ENCODE data around the gene IMMP2L.
"Not testable (repeated sequence)": the region's sequence is repeated elsewhere in the genome, so short reads cannot be mapped to it uniquely, and the experiment has no call there.

The IMMP2L gene

DNA sequence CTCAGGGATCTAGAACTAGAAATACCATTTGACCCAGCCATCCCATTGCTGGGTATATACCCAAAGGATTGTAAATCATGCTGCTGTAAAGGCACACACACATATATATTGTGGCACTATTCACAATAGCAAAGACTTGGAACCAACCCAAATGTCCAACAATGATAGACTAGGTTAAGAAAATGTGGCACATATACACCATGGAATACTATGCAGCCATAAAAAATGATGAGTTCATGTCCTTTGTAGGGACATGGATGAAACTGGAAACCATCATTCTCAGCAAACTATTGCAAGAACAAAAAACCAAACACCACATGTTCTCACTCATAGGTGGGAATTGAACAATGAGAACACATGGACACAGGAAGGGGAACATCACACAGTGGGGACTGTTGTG is 56.9 kb downstream of the IMMP2L start:
- not testable (repeated sequence) for DNase-seq

DNA sequence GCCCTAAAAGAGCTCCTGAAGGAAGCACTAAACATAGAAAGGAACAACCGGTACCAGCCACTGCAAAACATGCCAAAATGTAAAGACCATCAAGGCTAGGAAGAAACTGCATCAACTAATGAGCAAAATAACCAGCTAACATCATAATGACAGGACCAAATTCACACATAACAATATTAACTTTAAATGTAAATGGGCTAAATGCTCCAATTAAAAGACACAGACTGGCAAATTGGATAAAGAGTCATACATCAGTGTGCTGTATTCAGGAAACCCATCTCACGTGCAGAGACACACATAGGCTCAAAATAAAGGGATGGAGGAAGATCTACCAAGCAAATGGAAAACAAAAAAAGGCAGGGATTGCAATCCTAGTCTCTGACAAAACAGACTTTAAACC is 60.5 kb downstream of the IMMP2L start:
- not testable (repeated sequence) for DNase-seq

DNA sequence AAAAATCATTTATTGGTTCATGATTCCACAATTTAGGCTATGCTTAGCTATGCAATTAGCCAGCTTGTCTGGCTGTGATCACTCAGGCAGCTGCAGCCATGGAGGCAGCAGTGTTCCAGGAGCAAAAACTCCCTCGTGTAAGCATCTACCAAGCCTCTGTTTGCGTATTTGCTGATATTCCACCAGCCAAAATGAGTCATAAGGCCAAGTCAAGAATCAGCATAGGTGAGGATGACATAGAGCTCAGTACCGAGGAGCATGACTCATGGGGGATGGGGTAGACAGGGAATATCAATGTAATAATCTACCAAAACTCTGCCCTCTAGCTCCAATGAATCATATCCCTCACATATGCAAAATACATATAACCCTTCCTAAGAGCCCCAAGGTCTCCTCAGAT is 63.3 kb downstream of the IMMP2L start:
- no peak for DNase-seq

DNA sequence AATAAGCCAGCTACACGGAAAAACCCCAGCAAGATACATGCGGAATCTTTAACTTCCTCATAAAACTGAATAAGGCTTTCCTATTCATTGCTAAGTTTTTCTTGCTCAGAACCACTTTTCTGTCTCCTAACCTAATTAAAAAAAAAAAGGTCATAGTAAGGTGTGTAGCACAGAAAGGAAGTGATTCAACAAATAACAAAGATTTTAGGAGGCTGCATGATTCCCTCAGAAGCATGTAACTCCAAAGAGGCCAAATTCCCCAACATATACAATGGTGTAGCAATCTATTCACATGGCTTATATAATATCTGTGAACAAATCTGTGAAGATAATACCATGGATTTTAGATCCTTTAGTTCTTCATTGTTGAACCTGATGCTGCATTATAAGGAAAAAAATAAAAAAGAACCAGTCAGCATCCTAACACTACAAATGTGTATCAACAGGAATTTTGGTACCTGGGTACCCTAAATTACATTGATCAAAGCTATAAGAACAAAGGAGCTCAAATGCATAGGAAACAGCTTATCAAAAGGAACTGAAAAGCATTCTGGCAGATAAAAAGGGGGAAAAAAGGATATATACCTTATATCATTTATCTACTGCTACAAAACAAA is 63.8 kb downstream of the IMMP2L start:
- DNase-seq: no peak

DNA sequence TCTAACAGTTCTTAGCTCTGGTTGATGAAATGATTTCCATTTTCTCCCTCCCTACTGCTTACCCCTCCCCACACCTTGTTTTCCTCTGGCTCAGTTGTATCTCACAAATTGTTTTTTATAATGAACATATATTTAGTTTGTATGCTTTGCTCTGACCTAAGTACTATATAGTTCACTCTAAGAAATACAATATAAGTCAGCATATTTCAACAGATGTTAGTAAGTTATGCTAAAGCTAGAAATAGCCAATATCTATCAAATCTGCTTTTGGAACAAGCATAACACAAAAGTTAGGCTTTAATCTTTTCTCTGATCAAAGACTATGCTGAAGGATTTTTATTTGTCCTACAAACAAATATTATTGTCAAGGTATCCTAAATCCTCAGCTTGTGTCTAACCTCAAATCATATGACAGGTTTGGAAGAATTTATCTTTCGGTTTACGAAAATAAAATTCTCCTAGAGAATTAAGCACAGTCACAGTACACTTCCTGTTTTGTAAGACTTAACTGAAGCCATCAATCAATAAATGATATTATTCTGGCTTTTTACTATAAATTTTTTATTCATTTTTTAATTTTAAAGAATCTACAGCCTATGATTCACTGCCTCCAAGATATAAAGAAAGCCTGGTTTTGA is 67.0 kb downstream of the IMMP2L start:
- DNase-seq: no peak

DNA sequence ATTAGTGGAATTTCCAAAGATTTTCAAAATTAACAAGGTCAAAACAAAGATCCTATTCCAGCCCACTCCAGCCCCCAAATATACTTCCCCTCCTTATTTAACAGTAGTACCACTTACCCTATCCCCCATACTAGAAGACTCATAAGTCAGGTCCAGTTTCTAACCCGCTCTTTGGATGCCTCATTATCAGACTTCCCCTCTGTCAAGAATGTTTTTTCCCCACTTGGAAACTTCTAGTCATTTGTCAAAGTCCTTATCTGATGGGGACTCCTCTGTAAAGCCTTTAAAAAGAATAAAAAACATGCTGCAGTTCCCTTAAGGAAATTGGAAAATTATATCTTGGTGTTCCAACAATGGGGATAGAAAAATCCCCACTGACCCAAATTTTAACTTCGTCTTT is 70.1 kb downstream of the IMMP2L start:
- no peak for DNase-seq

DNA sequence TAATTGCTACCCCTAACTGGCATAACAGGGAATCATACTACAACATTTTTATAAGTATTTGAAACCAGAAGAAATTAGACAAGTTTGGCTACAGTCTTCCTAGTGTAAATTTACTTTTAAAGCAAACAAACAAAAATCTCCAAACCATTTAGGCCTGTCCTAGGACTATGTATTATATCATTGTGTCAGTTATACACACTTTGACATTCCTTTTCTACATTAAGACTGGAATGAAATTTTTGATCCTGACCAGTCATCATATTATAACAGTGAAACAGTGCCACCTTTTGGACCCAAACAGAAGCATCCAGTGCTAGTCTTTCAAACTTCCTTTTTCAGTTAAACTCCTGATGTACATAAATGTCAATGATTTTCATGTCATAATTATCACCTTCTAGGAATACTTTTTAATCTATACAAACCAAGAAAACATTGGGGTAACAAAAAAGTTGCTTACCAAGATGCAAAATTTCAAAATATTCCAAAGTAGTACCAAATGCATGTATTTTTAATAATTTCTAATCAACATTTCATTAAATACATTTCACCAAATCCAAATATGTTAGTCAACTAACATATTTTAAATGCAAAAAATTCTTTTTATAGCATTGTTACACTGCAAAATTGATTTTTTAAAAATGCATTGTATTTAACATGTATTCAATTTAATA is 75.7 kb downstream of the IMMP2L start:
- DNase-seq: peak; percentile 68

DNA sequence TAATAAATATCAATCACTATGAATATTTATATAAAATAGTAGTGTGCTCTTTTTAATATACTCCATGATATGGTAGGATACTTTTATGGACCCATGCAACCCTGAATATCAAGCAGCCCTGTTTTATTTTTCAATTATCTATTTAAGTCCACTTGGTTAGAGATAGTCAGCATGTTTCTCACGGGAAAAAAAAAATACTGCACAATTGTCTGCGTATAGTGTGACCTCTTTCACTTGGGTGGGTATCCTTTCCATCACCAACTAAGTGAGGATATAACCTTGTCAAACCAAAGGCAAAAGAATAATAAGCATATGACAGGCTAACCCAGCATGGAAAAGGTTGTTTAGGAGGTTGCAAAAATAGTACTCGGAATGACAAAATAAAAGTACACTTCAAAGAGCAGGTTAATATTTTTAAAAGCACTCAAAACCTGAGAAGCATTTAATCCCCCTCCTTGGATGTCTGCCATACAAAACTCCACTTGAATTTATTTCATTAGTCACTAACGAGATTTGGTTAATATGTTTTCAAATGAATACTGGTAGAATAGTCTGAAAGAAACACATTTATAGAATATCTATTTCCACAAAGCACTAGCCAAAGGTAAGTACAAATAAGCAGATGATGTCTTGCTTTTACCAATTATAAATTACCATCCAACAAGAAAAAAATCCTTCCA is 76.5 kb downstream of the IMMP2L start:
- no peak for DNase-seq

DNA sequence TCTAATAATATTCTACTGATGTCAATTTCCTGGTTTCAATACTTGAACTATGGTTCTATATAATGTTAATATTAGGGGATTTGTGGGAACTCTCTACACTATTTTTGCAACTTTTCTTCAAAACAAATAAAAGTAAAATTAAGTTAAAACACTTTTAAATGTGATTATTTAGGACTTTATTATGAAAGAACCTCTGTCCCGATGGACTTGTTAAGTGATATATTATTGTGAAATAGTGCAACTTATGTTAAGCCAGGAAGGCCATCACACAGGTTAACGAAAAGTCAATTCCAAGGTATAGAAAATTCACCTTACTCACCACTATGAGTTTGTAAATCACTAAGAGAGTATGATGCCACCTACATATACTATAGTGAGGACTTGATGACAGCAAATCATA is 79.2 kb downstream of the IMMP2L start:
- DNase-seq: no peak

DNA sequence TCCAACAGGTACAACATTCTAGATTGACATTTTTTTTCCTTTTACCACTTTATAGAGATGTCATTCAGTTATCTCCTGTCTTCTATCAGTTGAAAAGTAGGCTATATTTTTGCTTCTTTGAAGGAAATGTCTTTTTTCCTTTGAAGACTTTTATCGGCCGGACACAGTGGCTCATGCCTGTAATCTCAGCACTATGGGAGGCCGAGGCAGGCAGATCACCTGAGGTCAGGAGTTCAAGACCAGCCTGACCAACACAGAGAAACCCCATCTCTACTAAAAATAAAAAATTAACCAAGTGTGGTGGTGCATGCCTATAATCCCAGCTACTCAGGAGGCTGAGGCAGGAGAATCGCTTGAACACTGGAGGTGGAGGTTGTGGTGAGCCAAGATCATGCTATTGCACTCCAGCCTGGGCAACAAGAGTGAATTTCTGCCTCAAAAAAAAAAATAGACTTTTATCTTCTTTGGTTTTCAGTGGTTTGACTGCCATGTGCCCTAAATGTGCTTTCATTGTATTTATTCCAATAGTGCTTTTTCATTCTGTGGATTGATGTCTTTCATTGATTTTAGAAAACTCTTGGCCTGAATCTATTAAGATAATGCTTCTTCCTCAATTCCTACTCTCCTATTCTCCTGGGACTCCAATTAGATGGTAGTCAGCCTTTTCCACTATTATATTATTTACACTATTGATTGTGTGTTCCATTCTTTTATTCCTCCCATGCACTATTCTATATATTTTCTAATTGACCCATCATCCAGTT is 84.6 kb downstream of the IMMP2L start:
- no peak for DNase-seq

DNA sequence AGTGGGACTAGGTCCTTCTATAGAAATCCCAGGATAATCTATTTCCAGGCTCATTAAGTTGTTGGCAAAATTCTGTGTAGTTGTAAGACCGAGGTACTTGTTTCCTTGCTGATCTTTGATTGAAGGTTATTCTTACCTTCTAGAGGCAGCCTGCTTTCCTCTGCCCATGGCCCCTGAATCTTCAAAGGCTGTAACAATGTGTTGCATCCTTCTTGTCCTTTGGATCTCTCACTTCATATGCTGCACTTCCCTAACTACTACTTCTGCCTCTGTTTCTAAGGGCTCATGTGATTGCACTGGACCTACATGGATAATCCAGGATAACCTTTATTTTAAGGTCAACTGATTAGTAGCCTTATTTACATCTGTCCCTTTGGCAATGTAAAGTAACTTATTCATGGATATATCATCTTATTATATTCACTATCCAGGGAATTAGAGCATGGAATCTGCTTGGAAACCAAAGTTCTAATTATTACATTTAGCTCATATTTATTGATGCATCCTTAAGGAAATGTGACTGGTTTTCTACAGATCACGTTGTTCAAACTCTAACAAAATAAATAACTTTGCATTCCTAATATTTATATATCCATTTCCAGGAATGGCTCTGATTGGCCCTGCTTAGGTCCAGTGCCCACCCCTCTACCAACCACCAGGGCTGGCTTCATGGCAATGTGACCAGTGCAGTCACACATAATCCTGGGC is 85.6 kb downstream of the IMMP2L start:
- DNase-seq: no peak

DNA sequence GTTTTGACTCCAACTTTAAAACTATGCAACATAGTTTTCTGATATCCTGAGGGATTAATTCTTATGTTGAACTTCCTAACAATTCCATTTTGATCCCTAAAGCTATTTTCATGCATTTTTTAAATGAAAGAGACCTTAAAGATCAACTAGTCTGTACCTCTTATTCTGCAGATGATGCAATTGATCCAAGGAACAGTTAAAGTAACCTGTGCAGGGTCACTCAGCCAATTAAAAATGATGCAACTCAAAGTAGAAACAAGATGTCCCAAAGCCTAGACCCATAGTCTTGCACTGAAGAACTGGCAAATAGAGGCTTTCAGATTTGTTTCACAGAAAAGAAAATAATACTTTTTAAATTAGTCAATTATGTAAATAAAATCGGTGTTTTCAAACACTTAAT is 86.3 kb downstream of the IMMP2L start:
- no peak for DNase-seq

DNA sequence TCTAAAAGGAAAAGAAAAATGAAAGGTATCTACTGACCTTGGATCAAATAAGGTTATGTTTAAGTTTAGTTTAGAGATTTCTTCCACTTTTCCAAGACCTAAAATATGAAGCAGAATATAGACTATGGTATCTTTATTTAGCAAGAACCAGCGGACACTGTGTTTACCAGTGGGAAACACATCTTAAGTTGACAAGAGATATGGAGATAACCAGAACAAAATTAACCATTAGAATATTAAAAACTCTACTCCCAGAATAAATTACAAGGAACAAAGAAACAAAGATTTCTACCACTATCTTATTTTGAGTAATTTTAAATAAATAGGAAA is 86.9 kb downstream of the IMMP2L start:
- no peak for DNase-seq

DNA sequence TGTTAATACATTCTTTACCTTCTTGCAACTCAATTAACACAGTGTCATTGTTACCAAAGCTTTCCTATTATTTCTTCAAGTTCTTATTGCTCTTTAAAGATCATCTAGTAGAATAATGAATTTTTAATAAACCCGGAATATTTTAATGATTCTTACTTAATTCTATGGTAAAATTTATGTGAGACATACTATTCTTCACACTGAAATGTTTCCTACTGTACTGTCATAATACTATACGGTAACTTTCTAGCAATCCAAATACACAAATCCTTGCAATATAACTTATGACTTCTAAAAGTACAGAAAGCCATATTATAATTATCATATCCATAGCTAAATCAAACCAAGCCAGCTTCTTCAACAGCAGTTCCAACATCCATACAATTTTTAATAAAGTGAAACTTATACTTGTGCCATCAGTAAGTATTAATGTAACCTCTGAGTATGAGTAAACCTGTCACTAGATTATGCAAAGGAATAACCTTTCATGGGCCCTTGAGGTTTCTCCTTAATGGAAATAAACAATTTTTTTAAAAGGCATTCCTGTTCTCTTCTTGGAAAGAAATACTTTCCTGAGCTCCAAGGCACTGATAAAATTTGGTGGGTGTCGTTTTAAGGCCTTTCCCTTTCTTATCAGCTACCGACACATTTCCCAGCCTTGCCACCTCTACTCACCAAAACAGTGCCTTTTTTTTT is 87.4 kb downstream of the IMMP2L start:
- no peak for DNase-seq

DNA sequence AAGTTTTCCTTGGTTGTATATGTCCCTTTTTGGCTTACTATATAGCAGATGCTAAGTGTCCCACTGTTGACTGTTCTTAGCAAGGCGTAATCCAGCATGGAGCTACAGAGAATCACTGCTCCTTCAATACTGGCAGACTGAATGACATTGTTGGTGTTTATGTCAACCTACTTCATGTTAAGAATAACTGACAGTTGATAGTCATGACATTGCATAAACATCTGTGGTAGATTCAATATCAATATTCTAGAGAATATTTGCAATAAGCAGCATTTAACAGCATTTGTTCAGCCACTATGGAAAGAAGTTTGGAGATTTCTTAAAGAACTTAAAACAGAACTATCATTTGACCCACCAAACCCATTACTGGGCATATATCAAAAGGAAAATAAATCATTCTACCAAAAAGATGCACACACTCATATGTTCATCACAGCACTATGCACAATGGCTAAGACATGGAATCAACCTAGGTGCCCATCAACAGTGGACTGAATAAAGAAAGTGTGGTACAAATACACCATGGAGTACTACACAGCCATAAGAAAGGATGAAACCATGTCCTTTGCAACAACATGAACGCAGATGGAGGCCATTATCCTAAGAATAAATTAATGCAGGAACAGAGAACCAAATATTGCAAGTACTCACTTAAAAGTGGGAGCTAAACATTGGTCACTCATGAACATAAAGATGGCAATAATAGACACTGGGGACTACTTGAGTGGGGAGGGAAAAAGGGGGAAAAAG is 88.7 kb downstream of the IMMP2L start:
- DNase-seq: no peak

DNA sequence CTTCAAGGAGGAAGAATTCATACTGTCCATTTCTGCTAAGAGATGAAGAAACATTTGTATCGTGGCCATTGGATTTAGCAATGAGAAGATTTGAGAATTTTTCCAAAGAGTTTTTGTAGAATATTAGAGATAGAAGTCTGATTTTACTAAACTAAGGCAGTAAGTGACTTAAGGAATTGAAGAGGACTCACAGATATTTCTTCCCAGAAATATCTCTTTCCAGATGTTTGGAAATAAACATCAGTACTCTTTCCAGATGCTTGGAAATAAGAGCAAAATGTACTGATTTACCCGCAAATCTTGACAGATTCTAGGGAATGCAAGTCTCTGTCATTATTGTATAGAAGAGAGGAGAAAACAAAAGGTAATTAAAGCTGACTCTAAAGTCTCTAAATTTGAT is 91.3 kb downstream of the IMMP2L start:
- DNase-seq: no peak

DNA sequence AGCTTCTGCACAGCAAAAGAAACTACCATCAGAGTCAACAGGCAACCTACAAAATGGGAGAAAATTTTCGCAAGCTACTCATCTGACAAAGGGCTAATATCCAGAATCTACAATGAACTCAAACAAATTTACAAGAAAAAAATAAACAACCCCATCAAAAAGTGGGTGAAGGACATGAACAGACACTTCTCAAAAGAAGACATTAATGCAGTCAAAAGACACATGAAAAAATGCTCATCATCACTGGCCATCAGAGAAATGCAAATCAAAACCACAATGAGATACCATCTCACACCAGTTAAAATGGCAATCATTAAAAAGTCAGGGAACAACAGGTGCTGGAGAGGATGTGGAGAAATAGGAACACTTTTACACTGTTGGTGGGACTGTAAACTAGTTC is 92.4 kb downstream of the IMMP2L start:
- not testable (repeated sequence) for DNase-seq

DNA sequence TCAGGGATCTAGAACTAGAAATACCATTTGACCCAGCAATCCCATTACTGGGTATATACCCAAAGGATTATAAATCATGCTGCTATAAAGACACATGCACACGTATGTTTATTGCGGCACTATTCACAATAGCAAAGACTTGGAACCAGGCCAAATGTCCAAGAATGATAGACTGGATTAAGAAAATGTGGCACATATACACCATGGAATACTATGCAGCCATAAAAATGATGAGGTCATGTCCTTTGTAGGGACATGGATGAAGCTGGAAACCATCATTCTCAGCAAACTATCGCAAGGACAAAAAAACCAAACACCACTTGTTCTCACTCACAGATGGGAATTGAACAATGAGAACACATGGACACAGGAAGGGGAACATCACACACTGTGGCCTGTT is 96.5 kb downstream of the IMMP2L start:
- not testable (repeated sequence) for DNase-seq

DNA sequence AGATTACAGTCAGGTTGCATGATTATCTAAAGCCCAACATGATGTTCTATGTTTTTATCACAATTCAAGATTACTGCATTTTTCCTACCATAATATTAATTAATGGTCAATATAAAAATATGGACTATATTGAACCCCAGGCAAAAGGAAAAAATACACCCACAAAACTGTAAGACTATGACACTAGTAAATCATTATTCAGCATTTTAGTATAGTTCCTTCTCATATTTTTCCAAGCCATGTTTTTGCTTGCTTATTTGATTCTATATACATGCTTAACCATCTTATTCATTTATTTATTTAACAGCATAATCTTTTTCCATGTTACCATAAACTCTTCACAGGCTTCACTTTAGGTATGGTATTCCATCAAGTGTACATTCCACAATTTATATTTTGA is 101.6 kb downstream of the IMMP2L start:
- DNase-seq: no peak

DNA sequence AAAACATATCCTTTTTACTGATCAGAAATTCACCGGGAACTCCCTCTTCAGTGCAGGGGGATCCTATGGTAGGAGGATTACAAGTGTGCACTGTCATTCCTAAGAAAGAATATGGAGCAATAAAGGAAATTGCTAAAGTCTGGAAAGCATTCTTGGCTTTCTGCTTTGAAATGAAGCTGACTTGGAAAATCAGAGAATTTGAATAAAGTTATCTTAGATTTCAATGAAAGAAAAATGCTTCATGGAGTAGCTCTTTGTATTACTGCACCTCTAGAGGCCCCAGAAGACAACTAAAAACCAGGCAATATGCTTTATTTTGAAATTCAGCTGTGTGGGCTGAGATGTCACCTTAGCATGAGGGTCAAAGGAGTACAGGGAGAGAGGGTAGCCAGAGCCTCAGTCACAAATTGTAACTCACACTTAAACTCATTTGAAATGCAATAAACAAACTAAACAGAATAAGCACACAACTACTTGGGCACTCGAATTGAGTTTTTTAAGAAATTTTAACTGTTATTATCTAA is 102.5 kb downstream of the IMMP2L start:
- no peak for DNase-seq

Data from NCI-H1694 treated with DMSO at 0.1 percent for 48 hours (cell line).